Activated CD8-positive, alpha-beta memory T cell treated with anti-CD3 and anti-CD28 coated beads for 48 hours (primary cell): ENCODE results near the gene COL5A2.

ENCODE experiments used
- DNase-seq, 3 experiments: peaks; one replicate each; pipeline ENCODE4 v3.0.0-alpha.2; 2020; ENCODE audit warnings: low read depth in 2 of 3, low spot score in 2 of 3

Gene COL5A2

DNA sequence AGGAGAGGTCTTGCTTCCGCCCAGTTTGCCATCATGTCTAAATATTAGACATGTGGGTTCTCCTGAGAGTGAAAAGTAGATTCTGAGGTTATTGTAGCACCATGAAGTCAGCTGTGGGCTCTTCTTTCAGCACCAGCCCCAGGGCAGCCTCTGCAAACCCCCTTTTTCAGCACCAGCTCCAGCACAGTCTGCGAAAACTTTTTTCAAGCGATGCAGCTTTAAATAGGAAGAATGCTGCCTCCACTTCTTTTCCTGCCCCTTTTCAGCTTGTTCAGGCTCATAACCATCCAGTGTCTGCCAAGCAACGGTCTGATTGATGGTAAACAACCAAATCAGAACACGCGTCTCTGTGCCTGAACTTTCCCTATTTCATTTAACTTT, at the start of gene COL5A2:
TSS of gene COL5A2 (minus strand) at position 192 of the 381 bp plus-strand sequence. CDS start at position 35, 157 bp downstream.
- no peak for DNase-seq

DNA sequence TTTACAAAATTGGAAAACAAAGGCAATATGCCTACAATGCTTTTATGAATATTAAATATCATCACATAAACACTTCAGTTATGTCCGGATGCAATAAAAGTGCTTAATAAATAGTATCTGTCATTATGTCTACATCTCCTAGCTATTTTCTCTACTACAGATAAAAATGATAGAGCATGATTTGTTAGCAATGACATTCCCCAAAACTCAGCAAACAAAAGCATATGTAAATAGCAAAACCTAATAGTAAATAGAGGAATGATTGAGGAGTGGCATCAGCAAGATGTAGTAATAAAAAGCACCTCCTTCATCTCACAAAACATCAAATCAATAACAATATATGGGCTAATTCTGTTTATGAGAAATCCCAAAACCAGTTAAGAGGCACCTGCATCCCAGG, 46.5 kb upstream of the COL5A2 start:
- no peak for DNase-seq

DNA sequence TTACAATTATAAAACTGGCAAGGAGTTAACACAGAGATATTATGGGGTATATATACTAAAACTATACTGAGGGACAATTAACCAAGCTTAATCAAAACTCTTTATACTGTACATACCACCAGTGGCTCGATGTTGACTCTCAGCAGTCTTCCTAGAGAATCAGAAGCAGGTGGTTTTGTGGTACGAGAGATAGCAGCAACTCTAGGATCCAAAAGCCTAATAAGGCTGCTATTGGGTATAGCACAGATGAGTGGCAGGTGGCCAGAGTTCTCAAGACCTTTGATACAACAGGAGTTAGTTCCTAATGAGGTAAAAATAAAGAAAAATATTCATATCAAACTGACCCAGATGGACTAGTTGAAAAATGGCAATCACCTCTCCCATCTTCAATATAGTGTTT, 45.5 kb upstream of the COL5A2 start:
- no peak for DNase-seq

GRCh38 chr2:189222468-189223105, 43.0 kb upstream of the COL5A2 start:
- no peak for DNase-seq

DNA sequence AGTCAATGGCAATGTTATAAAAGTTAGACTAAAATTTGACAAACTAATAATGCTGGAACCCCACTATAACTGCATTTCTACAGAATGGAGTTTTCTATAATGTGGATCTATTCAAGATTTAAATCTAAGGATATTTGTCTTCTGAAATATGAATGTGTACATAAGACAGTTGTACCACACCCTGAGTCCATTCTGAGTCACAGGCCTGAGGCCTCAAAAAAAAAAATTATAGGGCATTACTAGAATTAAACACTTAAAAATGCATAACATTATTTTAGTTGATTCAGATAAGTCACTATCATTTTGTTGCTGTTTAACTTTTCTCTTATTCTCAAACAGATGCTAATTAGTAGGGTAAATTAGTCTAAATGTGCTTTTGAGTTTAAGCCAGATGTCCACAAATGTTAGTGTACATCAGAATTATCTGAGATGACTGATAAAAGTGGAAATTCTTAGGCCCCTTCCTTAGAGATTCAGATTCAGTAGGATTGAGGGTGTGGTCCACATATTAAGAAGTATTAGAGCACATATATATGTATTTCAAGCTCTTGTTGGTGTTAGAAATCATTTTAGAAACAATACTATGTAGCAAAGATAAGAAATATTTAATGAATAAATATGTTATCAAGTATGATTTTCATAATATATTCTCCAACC, 42.4 kb upstream of the COL5A2 start:
- DNase-seq = no peak

DNA sequence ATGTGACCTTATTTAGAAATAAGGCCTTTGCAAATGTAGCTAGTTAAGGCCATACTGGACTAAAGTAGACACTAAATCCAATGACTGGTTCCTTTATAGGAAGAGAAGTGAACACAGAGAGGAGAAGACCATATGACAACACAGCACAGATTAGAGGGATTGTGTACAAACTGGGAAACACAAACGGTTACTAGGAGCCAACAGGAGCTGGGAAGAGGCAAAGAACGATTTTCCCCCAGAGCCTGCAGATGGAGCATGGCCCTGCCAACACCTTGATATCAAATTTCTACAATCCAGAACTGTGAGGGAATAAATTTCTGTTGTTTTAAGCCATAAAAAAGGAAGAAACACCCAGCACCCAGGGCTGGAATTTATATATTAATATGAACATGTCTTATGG, 38.7 kb upstream of the COL5A2 start:
- DNase-seq = no peak

GRCh38 chr2:189217541-189217940, 38.0 kb upstream of the COL5A2 start:
- no peak for DNase-seq

GRCh38 chr2:189217051-189217450, 37.5 kb upstream of the COL5A2 start:
- DNase-seq = no peak

GRCh38 chr2:189214484-189214883, 34.9 kb upstream of the COL5A2 start:
- no peak for DNase-seq

- no peak for DNase-seq
Observed at GRCh38 chr2:189213250-189213649, 33.7 kb upstream of the COL5A2 start.

- no peak for DNase-seq
Observed at GRCh38 chr2:189210250-189211087, 30.9 kb upstream of the COL5A2 start.

- DNase-seq = no peak
Observed at GRCh38 chr2:189208254-189208653, 28.7 kb upstream of the COL5A2 start.

DNA sequence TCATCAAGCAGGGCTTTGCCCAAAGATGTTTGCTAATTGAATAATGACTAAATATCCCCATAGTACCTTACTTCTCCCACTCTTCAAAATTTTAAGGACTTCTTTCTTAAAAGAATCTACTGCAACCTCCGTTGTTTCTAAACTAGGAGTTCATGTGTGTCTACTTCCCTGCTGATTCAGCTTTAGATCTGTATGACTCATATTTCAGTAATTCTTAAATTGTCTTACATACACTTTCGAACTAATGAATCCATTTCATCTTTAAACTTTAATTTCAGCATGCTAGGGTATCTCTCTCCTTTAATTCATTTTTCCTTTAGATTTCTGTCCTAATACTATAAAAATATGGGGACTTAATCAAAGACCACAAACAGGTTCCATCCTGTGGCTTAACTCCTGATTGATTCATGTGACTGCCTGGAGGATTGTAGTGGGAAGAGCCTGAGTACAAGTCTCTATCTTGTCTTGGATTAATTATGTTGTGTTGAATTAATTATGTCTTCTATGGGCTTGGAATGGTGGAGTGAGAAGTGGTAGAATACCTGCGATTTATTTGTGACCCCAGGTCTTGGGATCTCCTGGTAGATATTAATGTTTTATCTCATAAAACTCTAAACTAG, 24.9 kb upstream of the COL5A2 start:
- no peak for DNase-seq

DNA sequence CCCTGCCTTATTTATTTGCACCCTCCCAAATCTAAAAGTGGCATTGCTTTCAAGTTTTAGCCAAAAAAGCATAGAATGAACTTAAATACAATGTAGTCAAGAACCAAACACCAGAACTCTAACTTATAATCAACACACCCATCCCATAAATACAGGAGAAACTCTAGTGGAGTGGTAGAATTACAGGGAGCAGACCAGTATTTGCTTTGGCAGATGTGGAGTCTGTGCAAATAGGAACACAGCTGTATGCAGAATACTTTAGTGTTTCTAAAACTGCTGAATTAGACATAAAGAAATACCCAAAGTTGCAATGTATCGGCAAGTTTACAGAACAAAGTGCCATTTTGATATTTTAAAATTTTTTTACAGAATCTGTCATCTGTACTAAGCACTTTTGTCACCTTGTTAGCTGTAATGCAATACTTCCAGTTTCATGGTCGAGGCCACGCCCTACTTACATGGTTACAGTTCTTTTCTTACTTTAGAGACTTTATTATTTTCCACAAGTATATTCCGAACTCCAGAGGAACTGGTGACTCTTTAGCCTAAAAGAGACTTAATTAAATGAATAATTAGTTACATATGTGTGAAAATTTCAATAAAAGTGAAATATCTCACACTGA, 23.7 kb upstream of the COL5A2 start:
- DNase-seq = no peak

DNA sequence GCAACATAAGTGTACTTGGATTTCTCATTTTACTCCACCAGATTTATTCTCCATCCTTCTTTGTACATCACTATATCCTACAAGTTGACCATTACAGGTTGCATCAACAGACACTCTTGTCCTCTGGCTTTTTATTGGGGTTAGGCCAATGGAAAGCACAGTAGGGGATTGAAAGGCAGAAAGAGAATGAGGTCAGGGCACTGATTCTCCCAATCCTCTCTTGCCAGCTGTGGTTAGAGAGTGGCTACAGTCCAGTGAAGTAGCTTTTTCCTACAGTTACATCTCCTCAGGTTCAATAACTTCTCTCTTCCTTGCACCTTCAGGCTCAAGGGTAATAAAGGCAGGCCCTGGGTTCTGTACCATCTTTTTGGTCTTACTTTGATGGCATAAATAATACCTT, 20.2 kb upstream of the COL5A2 start:
- no peak for DNase-seq

DNA sequence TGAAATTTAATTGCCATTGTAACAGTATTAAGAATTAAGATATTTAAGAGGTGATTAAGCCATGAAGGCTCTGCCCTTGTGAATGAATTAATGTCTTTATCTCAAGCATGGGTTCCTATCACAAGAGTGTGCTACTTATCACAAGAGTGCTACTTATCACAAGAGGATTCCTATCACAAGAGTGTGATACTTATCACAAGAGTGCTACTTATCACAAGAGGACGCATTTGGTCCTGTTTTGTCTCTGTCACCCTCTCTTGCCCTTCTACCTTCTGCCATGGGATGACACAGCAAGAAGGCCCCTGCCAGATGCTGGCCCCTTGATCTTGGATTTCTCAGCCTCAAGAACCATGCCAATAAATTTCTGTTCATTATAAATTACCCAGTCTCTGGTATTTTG, 13.2 kb upstream of the COL5A2 start:
- no peak for DNase-seq

DNA sequence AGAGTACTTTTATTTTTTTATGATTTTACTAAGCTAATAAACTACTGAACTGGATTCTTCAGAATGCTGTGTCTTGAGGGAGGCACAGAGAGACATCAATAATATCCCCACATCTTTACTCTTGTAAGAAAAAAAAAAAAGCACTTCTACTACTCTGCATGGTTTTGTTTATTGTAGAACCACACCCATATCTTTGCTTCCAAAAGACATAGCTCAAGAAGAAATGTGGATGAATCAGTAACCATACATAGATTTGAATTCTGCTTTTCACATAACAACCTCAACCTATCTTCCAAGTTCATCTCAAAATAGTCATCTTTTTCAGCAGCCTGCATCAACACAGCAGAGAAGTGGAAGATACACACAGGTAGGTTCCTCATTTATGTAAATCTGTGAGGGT, 12.2 kb upstream of the COL5A2 start:
- no peak for DNase-seq

DNA sequence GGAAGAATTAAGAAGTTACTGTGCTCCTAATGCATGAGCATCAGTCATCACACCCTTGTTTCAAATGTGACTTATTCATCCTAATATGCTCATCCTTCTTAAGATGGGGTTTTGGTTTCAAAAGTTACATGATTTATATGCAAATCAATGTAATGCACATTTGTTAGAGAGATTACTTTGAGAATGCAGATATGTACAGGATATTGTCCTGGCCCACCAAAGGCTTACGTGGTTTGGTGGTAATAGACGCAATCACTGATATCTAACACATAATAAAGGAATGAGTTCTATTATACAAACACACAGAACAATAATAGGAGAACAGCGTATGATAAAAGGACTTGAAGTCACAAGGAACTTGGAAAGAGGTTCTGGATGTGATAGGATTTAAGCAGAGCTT, 11.1 kb upstream of the COL5A2 start:
- no peak for DNase-seq

DNA sequence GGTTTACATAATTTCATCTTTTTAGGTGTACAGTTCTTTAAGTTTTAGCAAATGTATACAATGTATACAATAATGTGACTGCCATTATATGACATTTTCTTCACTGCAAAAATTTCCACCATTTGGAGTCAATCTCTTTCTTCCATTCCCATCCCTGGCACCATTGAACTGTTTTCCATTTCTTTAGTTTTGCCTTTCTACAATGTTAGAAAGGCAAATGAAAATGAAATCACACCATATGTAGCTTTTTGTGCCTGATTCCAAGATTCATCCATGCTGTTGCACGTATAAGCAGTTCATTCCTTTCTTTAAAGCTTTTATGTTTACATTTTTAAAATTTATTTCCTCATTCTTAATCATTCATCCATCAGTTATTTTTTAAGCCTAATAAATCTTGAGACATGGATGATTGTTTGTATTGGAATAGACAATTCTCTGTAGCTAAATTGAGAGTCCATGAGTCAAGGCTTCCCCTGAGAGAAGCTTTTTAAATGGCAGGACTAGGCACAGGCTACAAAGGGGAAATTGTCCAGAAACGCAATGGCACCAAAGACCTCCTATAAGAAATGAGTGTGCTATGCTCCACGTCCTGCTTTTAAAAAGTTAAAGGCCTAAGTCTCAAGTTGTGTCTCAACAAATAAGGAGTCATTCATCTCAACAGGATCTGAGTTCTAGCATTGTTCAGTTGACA, 8.7 kb upstream of the COL5A2 start:
- DNase-seq = no peak

DNA sequence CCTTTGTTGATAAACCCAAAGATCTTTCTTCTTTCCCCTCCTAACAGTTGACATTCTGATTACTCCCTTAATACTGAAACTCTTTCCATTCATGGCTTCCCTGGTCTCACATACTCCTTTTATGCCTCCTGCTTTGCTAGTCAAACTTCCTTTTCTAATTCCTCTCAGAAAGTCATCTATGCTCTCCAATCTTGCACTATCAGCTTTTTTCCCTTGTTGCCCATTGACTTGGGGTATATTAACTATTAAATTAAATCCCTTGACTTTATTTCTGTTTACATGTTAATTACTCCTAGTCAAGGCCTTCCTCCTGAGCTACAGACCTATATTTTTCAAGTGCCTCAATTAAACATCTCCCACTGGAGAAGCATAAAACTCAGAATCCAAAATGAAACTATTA, 3.6 kb upstream of the COL5A2 start:
- DNase-seq = no peak

GRCh38 chr2:189181706-189182105, 2.1 kb upstream of the COL5A2 start:
- no peak for DNase-seq
